Ishikawa (cell line): ENCODE results near the gene LRRC47.

Experiments used
- CEBPB ChIP-seq: IDR thresholded peaks from 2 replicates; pipeline ENCODE4 v1.6.1; 2012
- CREB1 ChIP-seq: IDR thresholded peaks from 2 replicates; pipeline ENCODE4 v1.6.1; 2012; ENCODE audit warnings: low read depth
- EGR1 ChIP-seq: IDR thresholded peaks from 2 replicates; pipeline ENCODE4 v1.6.1; 2012
- EP300 ChIP-seq: IDR thresholded peaks from 2 replicates; pipeline ENCODE4 v1.6.1; 2012; ENCODE audit warnings: borderline replicate concordance
- FOXM1 ChIP-seq: IDR thresholded peaks from 2 replicates; pipeline ENCODE4 v1.6.1; 2012; ENCODE audit warnings: low read depth, borderline replicate concordance
- MAX ChIP-seq: IDR thresholded peaks from 2 replicates; pipeline ENCODE4 v1.6.1; 2012
- NFIC ChIP-seq: IDR thresholded peaks from 2 replicates; pipeline ENCODE4 v1.6.1; 2012
- RAD21 ChIP-seq: IDR thresholded peaks from 2 replicates; pipeline ENCODE4 v1.6.1; 2012; ENCODE audit warnings: low read depth
- REST ChIP-seq: IDR thresholded peaks from 2 replicates; pipeline ENCODE4 v1.6.1; 2012; ENCODE audit warnings: low read depth, mild to moderate bottlenecking
- TAF1 ChIP-seq: IDR thresholded peaks from 2 replicates; pipeline ENCODE4 v1.6.1; 2012; ENCODE audit warnings: low read depth, mild to moderate bottlenecking
- TCF12 ChIP-seq: IDR thresholded peaks from 2 replicates; pipeline ENCODE4 v1.6.1; 2012; ENCODE audit warnings: low read depth
- TEAD4 ChIP-seq: IDR thresholded peaks from 2 replicates; pipeline ENCODE4 v1.6.1; 2012
- USF1 ChIP-seq: IDR thresholded peaks from 2 replicates; pipeline ENCODE4 v1.6.1; 2012
- YY1 ChIP-seq: IDR thresholded peaks from 2 replicates; pipeline ENCODE4 v1.6.1; 2012; ENCODE audit warnings: low read depth
- ZBTB7A ChIP-seq: IDR thresholded peaks from 2 replicates; pipeline ENCODE4 v1.6.1; 2012; ENCODE audit warnings: low read depth

Gene LRRC47

GRCh38 chr1:3778590-3779264 lies 17.6 kb downstream of the LRRC47 start:
- TF ChIP-seq MAX: no peak
- TF ChIP-seq FOXM1: no peak
- TF ChIP-seq TEAD4: no peak
- no peak for TF ChIP-seq ZBTB7A
- TF ChIP-seq RAD21: no peak
- no peak for TF ChIP-seq TCF12
- no peak for TF ChIP-seq REST
- TF ChIP-seq CEBPB: no peak
- no peak for TF ChIP-seq YY1
- TF ChIP-seq NFIC: no peak
- TF ChIP-seq TAF1: no peak
- TF ChIP-seq EP300: no peak
- TF ChIP-seq USF1: no peak
- no peak for TF ChIP-seq CREB1
- TF ChIP-seq EGR1: no peak

- TF ChIP-seq NFIC (no peak), ZBTB7A (no peak), FOXM1 (no peak), REST (no peak), EP300 (no peak), MAX (no peak), YY1 (no peak), TAF1 (no peak), CREB1 (no peak), RAD21 (no peak), CEBPB (no peak)
Observed at GRCh38 chr1:3777647-3778589, 18.4 kb downstream of the LRRC47 start.

- no peak for TF ChIP-seq REST
- no peak for TF ChIP-seq TCF12
- TF ChIP-seq USF1: no peak
- TF ChIP-seq TEAD4: no peak
- TF ChIP-seq RAD21: no peak
- TF ChIP-seq EP300: no peak
- TF ChIP-seq TAF1: no peak
- TF ChIP-seq ZBTB7A: no peak
- no peak for TF ChIP-seq NFIC
- TF ChIP-seq YY1: no peak
- no peak for TF ChIP-seq CREB1
- TF ChIP-seq EGR1: no peak
- TF ChIP-seq CEBPB: no peak
- no peak for TF ChIP-seq MAX
- TF ChIP-seq FOXM1: no peak
Observed at GRCh38 chr1:3777078-3777547, 19.2 kb downstream of the LRRC47 start.
